GM12801 (cell line): ENCODE data around the gene PGM2L1.

Source experiments
- TF ChIP-seq, protein P1 (sequence below): IDR thresholded peaks from one replicate; pipeline ENCODE4 v1.5.1; 2011; ENCODE audit warnings: control low read depth; ENCODE audit not compliant: insufficient read length; ENCODE audit errors: extremely low read depth

Gene PGM2L1

DNA sequence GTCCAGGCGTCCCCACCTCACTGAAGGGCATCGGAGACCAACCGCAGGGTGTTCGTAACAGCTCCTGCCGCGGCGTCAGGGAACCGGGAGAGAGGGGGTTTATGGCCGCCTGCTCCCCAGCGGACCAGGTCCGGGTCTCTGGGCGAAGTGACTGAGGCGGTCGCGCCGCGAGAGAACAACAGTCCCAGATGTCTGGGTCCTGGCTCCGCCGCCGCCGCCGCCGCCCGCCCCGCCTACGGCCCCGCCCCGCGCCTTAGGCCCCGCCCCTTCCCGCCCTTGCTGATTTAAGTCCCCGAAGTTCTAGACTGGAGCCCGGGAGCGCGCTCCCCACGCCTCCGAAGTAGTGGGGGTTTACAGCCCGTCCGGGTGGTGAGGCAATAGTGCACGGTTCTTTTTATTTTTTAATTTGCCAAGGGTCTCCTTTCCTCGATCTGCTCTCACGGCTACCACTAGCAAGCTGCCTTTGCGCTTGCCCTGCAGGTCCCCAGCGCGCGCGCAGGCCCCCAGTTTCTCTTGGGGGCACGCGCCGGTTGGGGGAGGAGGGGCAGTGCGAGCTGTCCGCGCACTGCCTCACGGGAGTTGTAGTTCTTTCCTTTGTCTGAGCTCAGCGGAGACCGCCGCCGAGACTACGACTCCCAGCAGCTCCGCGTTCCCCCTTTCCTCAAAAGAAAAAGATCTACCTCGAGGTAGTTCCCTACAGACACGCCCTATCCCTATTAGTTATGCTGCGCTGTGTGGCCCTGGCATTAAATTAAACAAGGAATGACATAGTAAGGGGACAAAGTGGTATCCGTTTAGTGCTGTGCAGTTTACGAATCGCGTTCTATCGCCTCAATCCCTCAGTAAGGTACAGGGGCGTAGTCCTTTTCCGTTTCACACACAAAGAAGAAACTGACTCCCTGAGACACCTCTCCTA, at the start of gene PGM2L1:
TSS of gene PGM2L1 (minus strand) at position 190 of the 916 bp plus-strand sequence. CDS start 272 bp downstream, outside the sequence.
- TF ChIP-seq, protein P1, sequence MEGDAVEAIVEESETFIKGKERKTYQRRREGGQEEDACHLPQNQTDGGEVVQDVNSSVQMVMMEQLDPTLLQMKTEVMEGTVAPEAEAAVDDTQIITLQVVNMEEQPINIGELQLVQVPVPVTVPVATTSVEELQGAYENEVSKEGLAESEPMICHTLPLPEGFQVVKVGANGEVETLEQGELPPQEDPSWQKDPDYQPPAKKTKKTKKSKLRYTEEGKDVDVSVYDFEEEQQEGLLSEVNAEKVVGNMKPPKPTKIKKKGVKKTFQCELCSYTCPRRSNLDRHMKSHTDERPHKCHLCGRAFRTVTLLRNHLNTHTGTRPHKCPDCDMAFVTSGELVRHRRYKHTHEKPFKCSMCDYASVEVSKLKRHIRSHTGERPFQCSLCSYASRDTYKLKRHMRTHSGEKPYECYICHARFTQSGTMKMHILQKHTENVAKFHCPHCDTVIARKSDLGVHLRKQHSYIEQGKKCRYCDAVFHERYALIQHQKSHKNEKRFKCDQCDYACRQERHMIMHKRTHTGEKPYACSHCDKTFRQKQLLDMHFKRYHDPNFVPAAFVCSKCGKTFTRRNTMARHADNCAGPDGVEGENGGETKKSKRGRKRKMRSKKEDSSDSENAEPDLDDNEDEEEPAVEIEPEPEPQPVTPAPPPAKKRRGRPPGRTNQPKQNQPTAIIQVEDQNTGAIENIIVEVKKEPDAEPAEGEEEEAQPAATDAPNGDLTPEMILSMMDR = no peak

DNA sequence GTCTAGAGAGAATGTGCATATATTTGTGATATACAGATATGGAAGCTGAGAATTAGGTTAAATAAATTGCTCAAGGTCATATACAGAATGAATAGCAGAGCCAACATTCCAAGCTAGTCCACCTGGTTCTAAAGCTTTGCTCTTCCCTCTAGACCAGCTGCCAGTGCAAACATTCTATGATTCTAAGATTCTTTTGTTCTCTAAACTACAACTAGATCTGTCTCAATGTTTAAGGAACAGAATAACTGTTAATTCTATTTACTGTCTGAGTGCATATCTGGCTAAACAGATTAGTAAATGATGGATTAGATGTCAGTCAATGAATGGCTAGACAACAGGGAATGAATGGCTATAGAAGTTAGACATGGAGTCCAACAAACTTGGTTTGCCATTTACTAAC, 49.5 kb upstream of the PGM2L1 start:
- TF ChIP-seq, protein P1 = no peak

DNA sequence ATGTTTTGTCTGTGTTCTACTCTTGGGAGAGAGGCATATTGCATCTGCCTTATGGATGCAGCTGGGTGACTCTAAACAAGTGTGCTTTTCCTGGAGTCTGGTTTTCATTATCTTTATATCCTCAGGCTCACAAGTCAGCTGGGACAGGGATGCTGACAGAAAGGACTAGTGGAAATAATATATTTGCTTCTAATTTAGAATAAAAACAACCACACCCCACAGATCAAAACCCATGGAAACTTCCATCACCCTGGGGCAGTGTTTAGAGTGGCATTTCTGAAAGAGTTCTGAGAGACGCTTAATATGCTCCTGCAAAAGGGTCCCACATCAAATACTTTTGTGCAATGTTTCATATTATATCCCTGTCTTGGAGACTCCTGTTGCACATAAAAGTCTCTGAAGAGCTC, 48.3 kb upstream of the PGM2L1 start:
- TF ChIP-seq, protein P1 = no peak

DNA sequence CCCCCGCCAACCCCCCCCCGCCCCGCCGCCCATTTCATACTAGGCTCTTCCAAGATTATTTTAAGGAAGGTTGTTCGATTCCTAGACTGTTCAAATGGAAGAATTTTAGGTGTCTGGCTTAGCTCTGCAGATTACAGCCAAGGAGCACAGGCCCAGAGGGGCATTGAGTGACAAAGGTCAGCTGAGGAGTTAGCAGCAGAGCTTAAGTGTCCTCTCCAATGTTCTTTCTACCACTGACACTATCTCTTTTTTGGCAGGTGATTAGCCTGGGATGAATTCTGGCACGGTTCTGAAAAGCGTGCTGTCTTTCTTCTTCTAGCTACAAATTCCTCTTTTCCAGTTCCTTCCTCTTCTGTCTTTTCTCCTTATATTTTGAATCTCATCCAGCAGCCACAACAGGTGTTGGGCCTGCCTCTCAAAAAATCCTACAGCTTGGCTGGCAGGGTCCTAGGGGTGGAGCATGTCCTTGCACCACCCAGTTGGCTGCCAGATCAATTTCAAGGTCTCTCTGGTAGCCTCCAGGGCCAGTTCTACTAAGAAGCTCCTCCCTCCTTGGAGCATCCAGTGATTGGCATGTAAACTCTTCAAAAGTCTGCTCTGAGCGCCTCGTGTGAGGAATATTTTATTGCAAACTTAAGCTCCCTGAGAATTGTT, 46.1 kb upstream of the PGM2L1 start:
- TF ChIP-seq, protein P1 = no peak

DNA sequence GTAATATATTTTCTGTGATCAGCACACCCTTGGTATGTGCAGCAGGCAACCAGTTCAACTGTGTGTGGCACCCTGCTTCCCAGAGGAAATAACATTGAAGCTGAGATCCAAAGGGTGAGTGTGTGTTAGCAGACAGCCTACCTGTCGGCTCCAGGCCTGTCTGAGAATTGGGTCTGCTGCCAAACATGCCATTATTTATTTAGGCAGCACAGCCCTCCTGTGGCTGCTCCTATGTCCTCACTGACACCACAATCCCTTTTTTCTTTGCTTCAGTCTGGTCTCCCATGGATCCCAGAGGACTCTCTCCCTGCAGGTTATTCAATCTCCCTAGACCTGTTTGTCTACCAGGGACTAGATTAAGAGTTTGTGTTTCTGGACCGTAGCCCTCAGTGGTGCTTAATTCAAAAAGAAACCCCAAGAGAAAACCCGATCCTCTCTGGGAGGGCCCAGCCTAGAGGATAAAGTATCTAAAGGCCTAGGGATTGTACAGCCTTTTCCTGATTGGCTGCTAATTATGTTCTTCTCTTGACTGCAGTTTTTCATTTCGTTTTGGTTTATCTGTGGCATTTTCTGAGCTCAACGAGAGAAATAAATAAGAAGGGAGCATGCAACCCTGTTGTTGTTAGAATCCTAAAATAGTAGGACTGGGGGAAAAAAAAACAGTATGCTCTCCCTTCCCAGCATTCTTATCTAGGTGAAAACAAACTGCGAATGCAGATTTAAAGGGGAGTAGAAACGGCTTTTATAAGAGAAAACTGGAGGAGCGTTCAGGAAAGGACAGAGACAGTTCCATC, 45.0 kb upstream of the PGM2L1 start:
- TF ChIP-seq, protein P1 = no peak

DNA sequence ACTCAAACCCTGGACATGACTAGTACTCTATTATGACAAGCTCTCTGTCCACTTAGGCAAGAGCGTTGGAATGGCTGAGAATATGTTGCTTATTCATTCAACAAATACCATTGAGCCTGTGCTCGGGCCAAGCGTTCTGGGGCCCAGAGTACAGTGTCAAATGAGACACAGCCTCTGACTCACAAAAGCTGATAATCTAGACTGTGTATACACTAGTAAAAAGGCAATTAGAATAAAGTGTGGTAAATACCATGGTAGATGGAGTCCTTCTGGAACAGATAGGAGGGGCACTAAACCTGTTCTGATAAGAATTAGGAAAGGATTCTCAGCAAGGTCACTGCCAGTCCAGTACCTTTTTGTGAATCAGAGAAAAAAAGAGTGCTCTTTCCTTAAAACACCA, 44.4 kb upstream of the PGM2L1 start:
- TF ChIP-seq, protein P1 = no peak

DNA sequence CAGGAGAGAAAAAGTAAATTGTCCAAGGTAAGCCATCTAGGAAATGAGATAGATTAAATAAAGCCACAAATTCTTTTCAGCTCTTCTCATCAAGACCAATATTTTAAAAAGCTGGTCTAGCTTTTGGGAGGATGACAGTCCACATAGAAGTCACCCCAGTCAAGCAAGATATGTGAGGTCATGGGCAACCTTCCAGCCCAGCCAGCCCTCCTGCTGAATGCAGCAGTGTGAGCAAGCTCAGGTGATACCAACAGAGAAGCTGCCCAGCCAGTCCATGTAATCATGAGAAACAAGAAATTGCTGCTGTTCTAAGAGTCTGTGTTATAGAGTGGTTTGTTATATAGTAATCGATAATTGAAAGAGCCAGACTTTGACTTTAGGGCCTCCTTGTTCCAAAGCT, 40.4 kb upstream of the PGM2L1 start:
- TF ChIP-seq, protein P1 = no peak
